K562 (cell line): ENCODE measurements around the gene PRF1.

Source experiments
- CTCF ChIP-seq, 3 experiments: IDR thresholded peaks in 2 of 3; conservative IDR thresholded peaks in 1 of 3; 2 replicates each; pipeline ENCODE4 v1.5.1; 2011 to 2012; ENCODE audit warnings: low read length in 3 of 3, mild to moderate bottlenecking in 3 of 3, control low read depth in 2 of 3, improper control_type of control experiment in 1 of 3, inconsistent platforms in 1 of 3, low read depth in 1 of 3, mixed read lengths in 1 of 3, moderate library complexity in 1 of 3; ENCODE audit not compliant: insufficient read depth in 2 of 3
- RBBP5 ChIP-seq: fragments of 200-600 bp; sonication (generic); IDR thresholded peaks from 2 replicates; pipeline ENCODE4 v1.6.1; 2012; ENCODE audit warnings: borderline replicate concordance, mild to moderate bottlenecking, low read length, control low read depth, inconsistent platforms; ENCODE audit not compliant: insufficient read depth, poor library complexity, severe bottlenecking
- SMARCB1 ChIP-seq: IDR thresholded peaks from 2 replicates; pipeline ENCODE4 v1.6.1; 2011; ENCODE audit warnings: improper control_type of control experiment, low read depth; ENCODE audit not compliant: insufficient read length
- ZFP1 ChIP-seq: fragments of 450-650 bp; formaldehyde crosslinking; IDR thresholded peaks from 2 replicates; pipeline ENCODE4 v1.4.0; 2020; ENCODE audit warnings: mild to moderate bottlenecking, mixed read lengths
- TF ChIP-seq, protein P1 (sequence below): sonication (generic); formaldehyde crosslinking; IDR thresholded peaks from 2 replicates; pipeline ENCODE4 v1.8.0; 2022; ENCODE audit warnings: mild to moderate bottlenecking, missing genetic modification reagents

DNA sequence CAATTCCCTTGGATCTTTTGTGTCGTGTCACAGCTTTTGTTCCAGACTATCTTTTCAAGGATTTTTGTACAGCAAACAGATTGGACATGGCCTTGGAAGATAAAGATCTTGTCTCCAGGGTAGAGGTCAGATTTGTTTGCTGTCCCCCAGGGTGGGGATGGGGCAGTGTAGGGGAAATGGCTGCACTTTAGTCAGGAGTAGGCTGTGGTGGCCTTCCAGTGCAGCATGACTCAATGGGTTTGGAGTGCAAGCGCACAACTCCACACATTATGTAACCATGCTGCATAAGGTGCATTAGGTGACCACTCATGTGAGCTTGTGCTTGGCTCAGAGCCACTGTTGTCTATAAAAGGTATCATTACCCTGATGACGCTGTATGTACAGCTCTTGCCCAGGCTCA is 45.9 kb upstream of the PRF1 start:
- TF ChIP-seq CTCF (IDR thresholded peaks at IDR 0.05 in 2 of 3, conservative IDR thresholded peaks at IDR 0.05 in 1 of 3; ENCODE audit: insufficient read depth in 2 of 3, low read depth in 1 of 3, low read length in 3 of 3) = no peak
- TF ChIP-seq, protein P1, sequence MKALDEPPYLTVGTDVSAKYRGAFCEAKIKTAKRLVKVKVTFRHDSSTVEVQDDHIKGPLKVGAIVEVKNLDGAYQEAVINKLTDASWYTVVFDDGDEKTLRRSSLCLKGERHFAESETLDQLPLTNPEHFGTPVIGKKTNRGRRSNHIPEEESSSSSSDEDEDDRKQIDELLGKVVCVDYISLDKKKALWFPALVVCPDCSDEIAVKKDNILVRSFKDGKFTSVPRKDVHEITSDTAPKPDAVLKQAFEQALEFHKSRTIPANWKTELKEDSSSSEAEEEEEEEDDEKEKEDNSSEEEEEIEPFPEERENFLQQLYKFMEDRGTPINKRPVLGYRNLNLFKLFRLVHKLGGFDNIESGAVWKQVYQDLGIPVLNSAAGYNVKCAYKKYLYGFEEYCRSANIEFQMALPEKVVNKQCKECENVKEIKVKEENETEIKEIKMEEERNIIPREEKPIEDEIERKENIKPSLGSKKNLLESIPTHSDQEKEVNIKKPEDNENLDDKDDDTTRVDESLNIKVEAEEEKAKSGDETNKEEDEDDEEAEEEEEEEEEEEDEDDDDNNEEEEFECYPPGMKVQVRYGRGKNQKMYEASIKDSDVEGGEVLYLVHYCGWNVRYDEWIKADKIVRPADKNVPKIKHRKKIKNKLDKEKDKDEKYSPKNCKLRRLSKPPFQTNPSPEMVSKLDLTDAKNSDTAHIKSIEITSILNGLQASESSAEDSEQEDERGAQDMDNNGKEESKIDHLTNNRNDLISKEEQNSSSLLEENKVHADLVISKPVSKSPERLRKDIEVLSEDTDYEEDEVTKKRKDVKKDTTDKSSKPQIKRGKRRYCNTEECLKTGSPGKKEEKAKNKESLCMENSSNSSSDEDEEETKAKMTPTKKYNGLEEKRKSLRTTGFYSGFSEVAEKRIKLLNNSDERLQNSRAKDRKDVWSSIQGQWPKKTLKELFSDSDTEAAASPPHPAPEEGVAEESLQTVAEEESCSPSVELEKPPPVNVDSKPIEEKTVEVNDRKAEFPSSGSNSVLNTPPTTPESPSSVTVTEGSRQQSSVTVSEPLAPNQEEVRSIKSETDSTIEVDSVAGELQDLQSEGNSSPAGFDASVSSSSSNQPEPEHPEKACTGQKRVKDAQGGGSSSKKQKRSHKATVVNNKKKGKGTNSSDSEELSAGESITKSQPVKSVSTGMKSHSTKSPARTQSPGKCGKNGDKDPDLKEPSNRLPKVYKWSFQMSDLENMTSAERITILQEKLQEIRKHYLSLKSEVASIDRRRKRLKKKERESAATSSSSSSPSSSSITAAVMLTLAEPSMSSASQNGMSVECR (CRISPR knock-in tag) = no peak
- no peak for TF ChIP-seq ZFP1
- TF ChIP-seq RBBP5 = no peak
- TF ChIP-seq SMARCB1 = no peak
